GM15510 (cell line): ENCODE results near the gene NEDD4L.

Source experiments
- POLR2A ChIP-seq: IDR thresholded peaks from 3 replicates; pipeline ENCODE4 v1.6.1; 2011; ENCODE audit warnings: borderline replicate concordance; ENCODE audit not compliant: insufficient read length; ENCODE audit errors: extremely low read depth

NEDD4L gene

GRCh38 chr18:58163004-58163590, 119.1 kb downstream of the NEDD4L start:
- no peak for TF ChIP-seq POLR2A

DNA sequence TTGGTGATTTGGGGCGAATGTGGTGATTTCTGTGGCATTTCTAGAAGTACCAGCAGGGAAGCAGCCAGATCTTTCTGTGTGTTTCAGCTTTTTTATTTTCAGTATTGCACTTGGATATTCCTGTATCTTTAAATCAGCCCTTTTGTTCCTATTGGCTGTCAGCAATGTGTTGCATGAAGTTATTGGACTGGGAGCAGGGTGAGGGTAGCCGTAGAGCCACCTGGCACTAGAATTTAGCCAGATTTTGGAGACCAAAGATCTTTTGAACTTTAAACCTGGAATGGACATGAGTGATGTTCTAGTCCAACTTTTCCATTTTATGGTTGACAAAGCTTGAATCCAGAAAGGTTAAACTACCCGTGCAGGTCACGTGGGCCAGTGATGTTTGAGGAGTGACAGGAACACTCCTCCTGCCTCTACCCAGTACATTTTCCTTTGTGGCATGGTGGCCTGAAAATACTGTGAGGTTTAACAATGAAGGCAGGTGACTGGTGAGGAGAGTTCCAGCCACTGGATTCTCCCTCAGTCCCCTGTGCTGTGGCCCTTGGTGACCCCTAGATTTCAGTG, 122.3 kb downstream of the NEDD4L start:
- no peak for TF ChIP-seq POLR2A

DNA sequence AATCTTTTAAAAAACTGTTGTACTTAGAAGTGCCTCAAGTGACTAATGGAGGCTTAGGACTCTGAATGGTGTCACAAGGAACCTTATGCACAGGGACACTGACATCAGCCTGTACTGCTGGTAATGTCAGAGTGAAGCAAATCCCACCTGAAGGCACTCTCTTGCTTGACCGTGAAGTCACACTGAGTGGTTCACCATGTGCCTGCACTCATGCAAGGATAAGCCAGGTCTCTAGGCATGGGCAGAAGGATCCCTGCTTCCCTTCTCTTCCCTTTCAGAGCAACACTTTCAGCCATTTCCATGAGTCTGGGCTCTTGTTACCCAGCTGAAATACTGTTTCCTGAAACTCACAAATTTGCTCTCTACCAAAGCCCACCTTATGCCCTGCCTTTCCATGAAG, 123.0 kb downstream of the NEDD4L start:
- no peak for TF ChIP-seq POLR2A

- no peak for TF ChIP-seq POLR2A
These were observed 124.2 kb downstream of the NEDD4L start for GRCh38 chr18:58168221-58168620.

DNA sequence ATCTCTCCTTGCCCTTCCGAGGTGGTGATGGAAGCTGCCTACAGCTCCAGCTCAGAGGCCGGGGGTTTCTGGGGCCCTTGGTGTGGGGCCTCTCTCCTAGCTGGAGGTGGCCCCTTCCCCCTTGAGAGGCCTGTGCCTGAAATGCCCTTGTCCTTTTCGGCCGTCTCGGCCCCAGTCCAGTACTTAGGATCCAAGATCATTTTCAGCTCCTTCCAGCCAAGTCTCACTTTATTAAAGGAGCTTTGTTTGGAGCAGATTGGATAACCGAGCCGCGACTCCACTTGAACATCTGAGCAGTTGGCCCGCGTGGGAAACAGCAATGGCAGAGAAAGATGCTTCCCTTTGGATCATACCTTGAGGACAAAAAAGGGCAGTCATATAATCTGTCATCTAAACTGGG, 125.0 kb downstream of the NEDD4L start:
- TF ChIP-seq POLR2A = no peak

DNA sequence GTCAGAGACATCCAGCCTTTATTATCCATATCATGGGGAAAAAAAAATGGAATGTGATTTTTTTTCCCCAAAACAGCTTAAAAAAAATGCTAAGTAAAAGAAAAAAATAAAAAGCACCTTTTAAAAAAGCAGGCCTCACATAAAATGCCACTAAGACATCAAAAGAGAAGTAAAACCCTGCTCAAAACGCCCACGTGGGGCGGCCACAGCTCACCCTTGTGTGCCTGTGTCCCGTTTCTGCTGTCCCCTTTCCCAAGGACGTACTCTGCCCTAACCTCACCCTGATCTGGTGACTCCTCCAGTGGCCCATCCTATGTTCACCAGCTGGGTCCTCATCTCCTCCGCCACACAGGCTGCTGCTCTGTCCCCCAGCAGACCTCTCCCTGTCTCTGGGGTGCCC, 125.4 kb downstream of the NEDD4L start:
- no peak for TF ChIP-seq POLR2A

- no peak for TF ChIP-seq POLR2A
These were observed 128.0 kb downstream of the NEDD4L start for GRCh38 chr18:58172031-58172430.

DNA sequence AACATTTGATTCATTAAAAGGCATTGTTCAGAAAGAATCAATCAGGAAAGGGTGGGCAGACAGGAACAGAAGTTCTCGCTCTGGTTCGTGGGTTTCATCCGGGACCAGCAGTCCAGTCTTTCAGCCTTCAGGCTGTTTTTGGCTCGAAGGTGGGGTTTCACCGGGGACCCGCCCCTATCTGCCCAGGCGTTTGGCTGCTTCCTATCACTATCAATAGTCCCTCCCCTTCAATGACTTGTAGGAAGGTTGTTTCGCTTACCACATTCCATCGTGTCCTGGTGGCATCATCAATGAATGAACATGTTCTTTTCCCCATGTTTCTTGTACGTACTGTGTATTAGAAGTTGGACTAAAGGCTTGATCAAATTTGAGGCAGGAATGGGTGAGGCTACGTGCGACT, 130.3 kb downstream of the NEDD4L start:
- TF ChIP-seq POLR2A = no peak

DNA sequence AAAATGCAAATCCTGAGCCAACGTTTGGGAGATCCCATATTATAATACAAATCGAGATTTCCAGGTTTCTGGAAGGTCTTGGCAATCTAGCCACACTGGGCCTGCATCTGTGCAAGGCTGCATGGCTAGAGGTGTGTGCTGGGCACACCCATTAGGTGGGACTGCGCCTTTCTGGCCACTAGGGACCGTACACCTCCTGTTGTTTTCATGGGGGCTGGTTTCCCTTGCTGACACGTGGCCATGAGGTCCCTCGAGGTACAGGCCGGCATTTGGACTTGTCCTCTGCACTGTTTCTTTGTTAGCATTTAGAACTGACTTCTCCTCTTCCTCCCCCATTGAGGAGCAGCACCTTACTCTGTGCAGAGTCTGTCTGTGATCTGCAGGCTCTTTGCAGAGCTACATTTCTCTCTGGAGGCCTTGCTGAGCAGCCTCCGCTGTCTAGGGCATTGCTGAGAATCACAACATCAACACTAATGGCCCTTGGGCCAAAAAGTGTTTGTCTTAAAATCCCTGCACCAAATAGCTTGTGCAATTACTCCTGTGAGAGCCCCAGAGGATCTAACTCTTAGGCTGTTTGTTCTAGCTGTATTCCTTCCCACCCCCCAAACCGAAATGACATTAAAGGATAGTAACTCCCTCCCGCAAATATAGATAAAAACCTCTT, 131.2 kb downstream of the NEDD4L start:
- TF ChIP-seq POLR2A = no peak

DNA sequence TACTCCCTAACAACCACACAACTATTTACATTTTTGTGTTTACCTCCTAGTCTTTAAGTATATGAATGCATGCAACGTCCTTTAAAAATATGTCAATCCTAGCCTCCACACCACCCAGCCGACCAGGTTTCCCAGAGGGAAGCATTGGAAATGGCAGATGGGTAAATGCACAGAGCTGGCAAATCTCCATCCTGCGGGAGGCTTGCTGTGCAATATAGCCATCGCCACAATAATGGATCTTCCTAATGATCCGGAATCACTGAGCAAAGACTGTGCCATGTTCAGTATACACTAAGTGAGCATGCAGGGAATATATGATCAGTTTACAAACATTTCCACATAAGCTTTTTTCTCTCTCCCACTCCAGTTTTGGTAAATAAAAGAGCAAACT, 131.8 kb downstream of the NEDD4L start:
- no peak for TF ChIP-seq POLR2A

DNA sequence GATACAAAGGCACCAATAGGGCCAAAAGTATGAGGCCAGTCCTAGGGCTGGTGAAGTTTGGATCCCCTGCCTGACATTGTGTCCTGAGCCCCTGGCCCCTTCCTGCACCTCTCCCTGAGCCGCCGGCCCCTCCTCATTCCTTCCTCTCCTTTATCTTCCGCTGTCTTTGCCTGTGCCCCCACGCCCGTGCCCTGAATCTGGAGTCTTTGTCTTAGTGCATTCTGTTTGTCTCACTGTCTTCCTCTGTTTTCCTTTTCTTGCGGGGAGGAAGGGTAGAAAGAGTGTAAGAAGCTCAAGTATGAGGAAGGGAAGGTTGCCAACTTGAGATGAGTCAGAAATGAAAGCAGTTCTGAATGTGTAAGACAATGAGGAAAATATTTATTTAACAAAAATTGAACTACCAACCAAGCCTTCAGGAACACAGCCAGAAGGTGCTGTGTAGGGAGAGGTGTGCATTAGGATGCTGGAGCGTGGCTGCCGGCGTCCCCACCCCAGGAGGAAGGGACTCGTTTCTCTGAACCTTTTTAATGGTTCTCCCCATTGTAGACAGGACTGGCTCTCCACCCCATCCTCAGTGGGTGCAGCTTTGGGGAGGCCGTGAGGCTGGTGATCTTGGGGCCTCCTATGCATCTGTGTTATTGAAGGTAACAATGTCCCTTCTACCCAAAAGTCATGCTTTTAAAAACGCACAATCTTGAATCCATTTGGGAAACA, 133.1 kb downstream of the NEDD4L start:
- no peak for TF ChIP-seq POLR2A

- no peak for TF ChIP-seq POLR2A
These were observed 134.0 kb downstream of the NEDD4L start for GRCh38 chr18:58177896-58178470.

DNA sequence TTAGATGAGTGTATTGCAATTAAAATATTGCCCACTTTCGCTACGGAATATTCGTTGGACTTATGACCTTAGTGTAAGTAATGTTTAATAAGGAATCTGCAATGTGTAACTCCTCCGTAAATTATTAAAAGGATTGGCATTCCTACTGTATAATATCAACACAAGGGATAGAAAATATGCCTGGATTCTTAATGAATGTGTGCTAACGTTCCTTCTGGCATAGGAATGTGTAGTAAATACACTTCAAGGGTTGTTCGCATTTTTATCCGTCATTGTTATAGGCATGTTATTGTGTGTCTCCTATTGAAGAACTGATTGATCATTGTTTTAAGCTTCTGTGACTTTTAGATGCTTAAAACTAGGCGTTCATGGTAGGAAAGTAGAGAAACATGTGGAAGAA, 134.5 kb downstream of the NEDD4L start:
- no peak for TF ChIP-seq POLR2A

- TF ChIP-seq POLR2A = no peak
These were observed 136.1 kb downstream of the NEDD4L start for GRCh38 chr18:58180172-58180571.

DNA sequence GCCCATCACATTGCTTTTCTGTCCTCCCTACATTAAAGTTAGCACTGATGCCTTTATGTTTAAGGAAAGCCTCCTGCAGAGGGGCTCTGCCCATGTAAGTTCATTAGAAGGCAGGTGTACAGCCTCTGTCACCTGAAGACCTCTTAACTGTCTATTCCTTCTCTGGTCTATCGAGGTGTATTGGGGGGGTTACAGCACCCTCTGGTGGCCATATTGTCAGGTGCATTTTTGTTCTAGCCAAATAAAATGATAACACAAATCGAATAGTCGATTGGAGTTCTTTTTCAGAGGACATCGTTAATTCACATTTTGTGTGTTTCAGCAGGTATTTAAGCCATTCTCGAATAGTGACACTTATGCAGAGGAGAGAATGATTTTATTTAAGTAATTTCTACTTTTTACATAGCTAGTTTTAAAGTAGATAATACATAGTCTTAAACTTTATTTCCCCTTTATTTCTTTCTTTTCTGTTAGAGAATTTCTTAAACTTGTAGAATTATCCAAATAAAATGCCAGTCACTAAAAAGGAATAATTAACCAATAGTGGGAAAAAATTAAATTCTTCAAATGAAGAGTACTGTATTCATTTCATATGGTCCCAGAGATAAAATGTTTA, 136.8 kb downstream of the NEDD4L start:
- no peak for TF ChIP-seq POLR2A
